HL-60/S4 (cell line): Measurements from ENCODE around the gene SLFN14.

Experiments
- in situ Hi-C: fragments of 300-500 bp; cut with MboI; formaldehyde crosslinking; loops from 2 replicates; pipeline ENCODE4 v1.14.3; 2022; ENCODE audit warnings: low sequenced_read_pairs

SLFN14 gene

GRCh38 chr17:35560703-35561102 lies at the start of gene SLFN14:
TSS of gene SLFN14 (minus strand) at chr17:35560819. CDS start at chr17:35558062, 2,757 bp downstream.
- in situ Hi-C loops, result no loop called here

- in situ Hi-C loops, result loop anchor here (10.0 kb wide), 1 partner anchor 125 kb away; the partner anchor contains the start of gene RASL10B
These were observed 49.2 kb upstream of the SLFN14 start for GRCh38 chr17:35609831-35610230.

DNA sequence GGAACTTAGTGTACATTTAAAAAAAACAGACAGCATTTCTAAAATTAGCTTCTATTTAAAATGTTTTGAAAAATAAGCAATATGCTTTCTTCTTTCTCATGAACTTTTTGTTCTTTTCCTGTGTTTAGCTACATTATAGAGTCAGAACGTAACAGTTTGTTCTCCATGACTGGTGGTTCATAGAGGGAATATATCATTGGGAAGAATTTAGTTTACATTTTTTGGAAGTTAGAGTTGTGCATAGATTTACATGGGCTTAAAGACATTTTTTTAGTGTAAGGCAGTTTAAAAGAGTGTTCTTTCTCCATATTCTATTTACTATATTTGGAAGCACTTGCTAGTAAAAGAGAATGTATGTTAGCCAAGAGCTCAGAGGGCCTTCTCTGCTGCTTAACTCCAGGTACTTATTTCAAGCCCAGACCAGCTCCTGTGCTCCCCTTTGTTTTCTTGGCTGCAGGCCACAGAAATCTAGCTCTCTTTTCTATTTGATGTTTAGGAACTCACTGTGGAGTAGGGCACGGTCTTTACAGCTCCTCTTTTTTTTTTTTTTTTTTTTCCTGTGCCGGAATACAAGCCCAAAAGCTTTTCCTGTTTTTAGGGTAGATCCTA lies 46.7 kb upstream of the SLFN14 start:
- in situ Hi-C loops, result loop anchor here (10.0 kb wide), 1 partner anchor 127 kb away; the partner anchor contains the start of gene RASL10B

DNA sequence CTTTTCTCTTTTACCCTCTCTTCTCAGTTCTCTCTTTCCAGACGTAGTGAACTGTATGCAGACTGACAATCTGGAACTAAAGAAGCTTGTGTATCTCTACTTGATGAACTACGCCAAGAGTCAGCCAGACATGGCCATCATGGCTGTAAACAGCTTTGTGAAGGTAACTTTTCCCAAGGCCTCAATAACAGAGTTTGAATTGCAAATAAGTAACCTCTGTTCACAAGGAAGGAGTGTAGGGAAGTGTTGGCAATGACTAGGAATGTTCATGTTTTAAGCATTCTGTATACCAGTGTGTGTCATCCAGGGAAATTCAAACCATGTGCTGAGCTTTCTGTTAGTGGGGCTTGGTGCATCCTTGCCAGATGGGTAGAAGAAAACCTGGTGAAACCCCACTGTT lies 45.1 kb upstream of the SLFN14 start:
- in situ Hi-C loops, result loop anchor here (10.0 kb wide), 1 partner anchor 129 kb away; the partner anchor contains the start of gene RASL10B

GRCh38 chr17:35603674-35604073 lies 43.1 kb upstream of the SLFN14 start:
- in situ Hi-C loops, result loop anchor here (10.0 kb wide), 1 partner anchor 131 kb away; the partner anchor contains the start of gene RASL10B

DNA sequence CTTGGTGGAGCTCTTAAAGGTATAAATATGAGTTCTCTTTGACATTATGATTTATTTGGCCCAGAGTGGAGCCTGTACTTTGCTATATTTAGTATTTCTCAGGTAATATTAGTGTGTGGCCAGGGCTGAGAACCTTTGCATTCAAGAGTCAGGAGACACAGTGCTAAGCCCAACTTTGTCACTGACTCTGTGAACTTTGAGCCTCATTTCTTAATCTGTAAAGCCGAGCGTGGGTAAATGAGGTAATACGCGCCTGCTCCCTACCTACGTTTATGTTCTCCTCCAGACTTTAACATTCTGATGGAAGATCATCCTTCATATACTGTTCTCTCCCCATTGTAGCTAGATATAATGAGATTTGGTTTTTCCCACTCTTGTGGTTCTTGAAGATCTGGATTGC lies 37.0 kb upstream of the SLFN14 start:
- in situ Hi-C loops, result no loop called here

- in situ Hi-C loops, result no loop called here
These were observed 36.1 kb upstream of the SLFN14 start for GRCh38 chr17:35596530-35597233.

GRCh38 chr17:35596072-35596471 lies 35.5 kb upstream of the SLFN14 start:
- in situ Hi-C loops, result no loop called here

GRCh38 chr17:35588196-35588920 lies 27.7 kb upstream of the SLFN14 start:
- in situ Hi-C loops, result no loop called here

DNA sequence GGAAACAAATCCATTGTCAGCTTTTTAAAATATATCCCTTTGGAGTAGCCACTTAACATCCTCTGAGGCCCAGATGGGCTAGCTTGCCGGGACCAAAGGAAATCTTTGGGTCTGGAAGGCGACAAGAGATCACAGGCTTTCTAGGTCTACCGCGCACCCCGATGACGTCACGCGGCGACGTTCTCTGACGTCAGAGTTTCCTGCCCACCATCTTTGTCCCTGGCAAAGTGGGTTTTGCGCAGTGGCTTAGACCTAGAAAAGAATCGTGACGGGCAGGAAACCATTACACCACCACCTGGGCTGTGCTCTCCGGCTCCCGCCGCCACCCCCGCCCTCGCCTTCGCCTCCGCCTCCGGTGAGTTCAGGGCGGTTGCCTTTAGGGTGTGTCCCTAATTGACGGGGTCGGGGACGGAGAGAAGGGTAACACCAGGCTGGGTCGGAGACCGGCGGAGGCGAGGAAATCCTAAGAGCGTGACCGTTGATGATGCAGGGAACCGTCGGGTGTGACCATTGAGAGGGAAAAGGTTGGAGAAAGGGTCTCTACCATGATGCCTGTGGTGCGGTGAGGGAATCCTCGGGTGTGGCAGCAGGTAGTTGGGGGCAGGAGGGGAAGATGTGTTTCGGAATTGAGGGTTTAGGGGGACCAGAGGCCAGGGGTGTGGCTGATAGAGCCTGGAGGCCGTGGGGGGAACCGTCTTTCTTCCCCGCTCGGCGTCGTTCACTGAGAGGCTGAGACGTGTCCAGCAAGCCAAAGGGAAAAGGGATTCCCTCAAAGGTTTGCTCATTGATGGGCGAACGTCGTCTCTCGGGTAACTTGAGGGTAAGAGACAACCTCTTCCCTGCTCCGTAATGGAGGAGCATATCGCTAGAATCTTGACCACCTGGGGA lies 26.7 kb upstream of the SLFN14 start, which contains the start of gene AP2B1:
AP2B1 (plus strand) TSS at position 249 of the 888 bp plus-strand sequence. CDS start 6,709 bp downstream, outside the sequence.
- in situ Hi-C loops, result no loop called here

GRCh38 chr17:35586569-35587073 lies 26.0 kb upstream of the SLFN14 start:
- in situ Hi-C loops, result no loop called here

- in situ Hi-C loops, result no loop called here
These were observed 23.4 kb upstream of the SLFN14 start for GRCh38 chr17:35584061-35584460.

DNA sequence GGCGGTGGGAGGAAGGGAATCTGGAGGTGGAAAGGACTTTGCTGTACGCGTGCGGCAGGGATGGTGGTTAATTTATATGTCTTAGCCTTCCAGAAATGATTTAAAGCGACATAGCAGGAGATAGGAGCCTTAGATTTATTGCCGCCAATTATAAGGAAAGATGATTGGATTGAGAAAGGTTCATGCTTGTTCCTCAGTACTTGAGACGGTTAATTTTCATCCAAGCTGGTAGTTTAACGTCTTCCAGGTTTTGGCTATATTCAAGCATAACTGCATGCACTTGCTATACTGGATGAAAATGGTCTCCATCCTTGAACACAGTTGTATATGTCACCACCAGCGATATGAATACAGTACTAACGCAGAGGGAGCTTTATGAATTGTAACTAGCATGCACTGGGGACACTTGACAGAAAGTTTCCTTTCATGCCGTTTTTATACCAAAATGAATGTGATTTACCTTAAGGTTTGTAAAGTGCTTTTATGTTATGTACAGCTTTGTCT lies 18.4 kb upstream of the SLFN14 start:
- in situ Hi-C loops, result no loop called here

GRCh38 chr17:35578197-35578928 lies 17.7 kb upstream of the SLFN14 start, which contains the start of gene PEX12:
TSS of gene PEX12 (minus strand) at chr17:35578571. CDS start at chr17:35578021, 550 bp downstream.
- in situ Hi-C loops, result no loop called here

DNA sequence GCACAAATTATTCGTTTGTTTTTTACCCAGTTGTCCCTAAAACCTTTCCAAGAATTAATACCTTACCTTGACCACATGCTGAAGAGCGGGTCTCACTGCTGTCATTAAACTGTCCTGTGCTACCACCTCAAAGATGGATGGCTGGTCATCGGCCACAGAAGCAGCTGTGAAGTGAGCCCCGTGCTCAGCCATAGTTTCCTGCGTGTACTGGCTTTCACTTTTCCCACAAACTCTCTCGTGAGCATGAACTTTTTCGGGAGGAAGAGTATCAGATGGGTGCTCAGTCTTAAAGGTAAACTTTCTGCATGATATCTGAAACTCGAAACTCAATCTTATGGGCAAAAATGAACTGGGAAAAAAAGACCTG lies 17.2 kb upstream of the SLFN14 start:
- in situ Hi-C loops, result no loop called here

DNA sequence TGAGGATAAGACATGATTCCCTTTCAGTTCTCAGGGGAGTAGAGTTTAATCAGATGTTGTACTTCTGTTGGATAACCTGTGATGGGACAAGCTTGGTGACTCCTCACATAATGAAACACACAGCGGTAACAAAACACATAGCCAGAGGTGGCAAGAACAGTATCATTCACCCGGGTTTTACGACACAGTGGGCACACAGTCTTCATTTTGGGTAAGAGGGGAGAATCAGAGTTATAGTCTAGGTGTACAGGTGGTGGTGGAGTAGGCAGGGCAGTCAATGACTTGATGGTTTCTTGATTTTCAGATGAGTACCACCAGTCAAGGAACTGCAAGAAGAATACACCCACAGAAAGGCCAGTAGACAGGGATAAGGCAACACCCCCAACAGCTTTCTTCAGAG lies 15.1 kb upstream of the SLFN14 start:
- in situ Hi-C loops, result no loop called here

DNA sequence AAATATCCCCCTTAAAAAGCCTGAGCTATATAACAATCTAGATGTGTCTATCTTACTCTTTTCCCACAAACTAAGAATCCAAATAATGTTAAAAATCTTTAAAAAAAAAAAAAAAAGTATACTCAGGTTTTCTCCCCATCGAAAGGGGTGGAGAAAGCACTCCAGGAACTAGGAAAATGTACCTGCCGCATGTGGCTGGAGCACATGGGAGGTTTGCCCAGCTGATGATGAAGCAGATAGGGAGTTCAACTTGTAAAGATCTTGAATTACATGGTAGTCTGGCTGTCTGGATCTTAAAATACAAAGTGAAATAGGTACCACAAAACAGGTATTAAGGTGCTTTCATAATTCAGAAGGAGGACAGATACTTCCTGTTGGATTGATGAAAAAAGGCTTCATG lies 8.8 kb upstream of the SLFN14 start:
- in situ Hi-C loops, result no loop called here

DNA sequence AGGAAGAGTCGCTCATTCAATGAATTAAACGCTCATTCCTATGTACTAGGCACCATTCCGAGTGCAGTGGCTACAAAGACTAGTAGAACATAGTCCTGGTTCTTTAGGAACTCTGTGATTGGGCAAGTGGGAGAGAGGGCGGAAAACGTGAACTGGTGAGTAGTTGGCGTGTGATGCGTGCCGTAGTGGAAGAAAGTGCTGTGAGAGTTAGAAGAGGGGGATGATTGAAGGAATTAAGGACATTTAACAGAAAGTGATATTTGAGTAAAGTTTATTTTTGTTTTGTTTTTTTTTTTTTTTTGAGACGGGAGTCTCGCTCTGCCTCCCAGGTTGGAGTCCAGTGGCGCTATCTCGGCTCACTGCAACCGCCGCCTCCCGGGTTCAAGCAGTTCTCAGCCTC lies 7.9 kb upstream of the SLFN14 start:
- in situ Hi-C loops, result no loop called here

DNA sequence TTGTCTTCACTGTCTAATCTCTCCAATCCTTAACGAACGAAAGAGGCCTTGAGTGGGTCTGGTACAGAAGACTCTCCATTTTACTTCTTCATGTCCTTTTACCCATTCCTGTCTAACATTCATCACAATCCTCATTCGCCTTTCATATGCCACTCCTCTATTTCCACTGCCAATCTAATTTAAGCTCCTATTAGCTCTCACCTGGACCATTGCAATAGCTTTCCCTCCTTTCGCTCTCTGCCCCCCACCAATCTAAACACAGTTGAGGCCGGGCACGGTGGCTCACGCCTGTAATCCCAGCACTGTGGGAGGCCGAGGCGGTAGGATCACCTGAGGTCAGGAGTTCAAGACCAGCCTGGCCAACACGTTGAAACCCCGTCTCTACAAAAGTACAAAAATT lies 6.3 kb upstream of the SLFN14 start:
- in situ Hi-C loops, result no loop called here
